ENCODE measurements around the gene NAT14.

- no peak for TF ChIP-seq CTCF (IDR thresholded peaks at IDR 0.05)
- no peak for TF ChIP-seq ZFX (IDR thresholded peaks at IDR 0.05; ENCODE audit: borderline replicate concordance)
Observed at GRCh38 chr19:55451163-55451964, 33.6 kb upstream of the NAT14 start.

Data from 22Rv1 (cell line).